Head of caudate nucleus (tissue), 42 donors: ENCODE results near the gene CCDC157.
"Not testable (repeated sequence)": the region's sequence is repeated elsewhere in the genome, so short reads cannot be mapped to it uniquely, and the experiment has no call there.

Experiments
- DNase-seq, 42 donors: peaks; one replicate each; pipeline versions ENCODE4 v3.0.0 to v3.0.0-alpha.2; 2020 to 2021; ENCODE audit warnings: mixed read lengths in 7 of 42
- intact Hi-C: fragments of 100-400 bp; cut with DNase I; formaldehyde crosslinking; loops from one replicate; pipeline ENCODE4 v1.15.0; 2022

CCDC157 gene

DNA sequence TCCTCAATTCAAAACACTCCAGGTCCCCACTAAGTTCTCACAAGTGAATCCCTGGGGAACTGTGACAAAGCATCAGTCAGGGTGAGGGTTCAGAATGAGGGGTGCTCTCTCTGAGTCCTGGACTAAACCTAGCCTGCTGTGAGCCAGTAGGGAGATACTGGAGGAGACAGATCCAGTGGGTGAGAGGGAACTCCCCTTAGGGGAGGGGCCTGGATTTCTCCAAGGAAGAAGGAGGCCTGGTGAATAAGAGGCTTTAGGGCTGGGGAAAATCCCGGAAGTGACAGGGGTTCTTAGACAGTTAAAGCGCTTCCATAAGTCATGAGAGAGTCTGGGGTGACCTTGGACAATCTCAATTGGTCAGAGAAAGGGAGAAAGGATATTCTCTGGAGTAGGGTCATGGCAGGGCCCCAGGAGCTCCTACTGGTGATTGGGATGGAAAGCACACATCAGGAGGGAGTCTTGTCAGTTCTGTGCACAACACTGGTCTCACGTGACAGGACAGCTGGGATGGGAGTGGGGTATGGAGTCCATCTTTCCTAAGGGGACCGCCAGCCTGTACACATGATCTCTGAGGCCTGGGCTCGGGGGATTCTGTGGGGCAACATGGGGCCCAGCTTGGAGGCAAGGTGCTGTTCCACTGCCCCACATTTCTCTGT lies 31.6 kb upstream of the CCDC157 start:
- peak in 9 of 42 donors; percentile 31 to 65 (median 49) for DNase-seq
- intact Hi-C loops = no loop called here

DNA sequence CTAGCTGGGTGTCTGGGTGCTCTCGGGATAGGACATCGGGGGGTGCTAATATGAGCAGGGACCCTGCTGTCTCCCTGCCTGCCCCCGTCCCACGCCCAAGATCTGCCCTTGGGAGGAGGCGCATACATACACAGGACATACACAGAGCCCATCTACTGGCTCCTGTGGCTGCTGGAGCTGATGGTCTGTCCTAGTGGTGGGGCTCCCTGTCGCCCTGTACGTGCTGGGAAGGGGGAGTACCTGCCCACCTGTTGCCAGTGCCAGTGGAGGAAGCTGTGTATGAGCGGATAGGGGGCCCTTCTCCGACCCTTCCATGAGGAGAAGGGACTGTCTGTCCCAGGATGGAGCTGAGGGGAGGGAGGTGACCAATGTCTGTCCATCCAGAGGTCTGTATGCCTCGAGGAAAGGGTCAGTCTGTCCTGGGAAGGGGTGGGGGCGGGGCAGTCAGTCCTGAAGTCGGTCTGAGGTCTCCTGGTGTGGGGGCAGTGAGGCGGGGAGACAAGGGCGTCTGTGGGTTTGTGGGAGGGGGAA lies 31.0 kb upstream of the CCDC157 start:
- DNase-seq = no peak
- intact Hi-C loops = no loop called here

DNA sequence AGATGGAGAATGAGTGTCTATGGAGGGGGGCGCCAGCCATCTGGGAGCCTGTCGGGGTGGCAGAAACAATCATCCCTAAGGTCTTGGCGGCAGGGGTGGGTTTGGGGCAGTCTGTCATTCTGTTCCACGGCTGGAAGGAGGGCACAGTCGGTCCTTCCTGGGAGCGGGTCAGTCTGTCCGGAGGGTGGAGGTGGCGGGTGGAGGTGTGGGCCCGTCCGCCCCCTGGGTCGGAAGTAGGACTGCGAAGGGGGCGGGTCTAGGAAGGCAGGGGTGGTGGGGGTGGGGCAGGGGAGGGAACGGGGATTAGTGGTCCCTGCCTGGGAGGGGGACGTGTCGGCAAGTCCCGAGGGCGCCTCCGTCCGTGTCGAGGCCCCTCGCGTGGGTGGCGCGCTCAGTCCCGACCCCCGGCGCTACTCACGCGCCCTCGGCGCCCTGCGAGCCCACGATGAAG lies 30.5 kb upstream of the CCDC157 start:
- intact Hi-C loops = no loop called here
- peak in 2 of 42 donors; percentile 22 to 24 for DNase-seq

DNA sequence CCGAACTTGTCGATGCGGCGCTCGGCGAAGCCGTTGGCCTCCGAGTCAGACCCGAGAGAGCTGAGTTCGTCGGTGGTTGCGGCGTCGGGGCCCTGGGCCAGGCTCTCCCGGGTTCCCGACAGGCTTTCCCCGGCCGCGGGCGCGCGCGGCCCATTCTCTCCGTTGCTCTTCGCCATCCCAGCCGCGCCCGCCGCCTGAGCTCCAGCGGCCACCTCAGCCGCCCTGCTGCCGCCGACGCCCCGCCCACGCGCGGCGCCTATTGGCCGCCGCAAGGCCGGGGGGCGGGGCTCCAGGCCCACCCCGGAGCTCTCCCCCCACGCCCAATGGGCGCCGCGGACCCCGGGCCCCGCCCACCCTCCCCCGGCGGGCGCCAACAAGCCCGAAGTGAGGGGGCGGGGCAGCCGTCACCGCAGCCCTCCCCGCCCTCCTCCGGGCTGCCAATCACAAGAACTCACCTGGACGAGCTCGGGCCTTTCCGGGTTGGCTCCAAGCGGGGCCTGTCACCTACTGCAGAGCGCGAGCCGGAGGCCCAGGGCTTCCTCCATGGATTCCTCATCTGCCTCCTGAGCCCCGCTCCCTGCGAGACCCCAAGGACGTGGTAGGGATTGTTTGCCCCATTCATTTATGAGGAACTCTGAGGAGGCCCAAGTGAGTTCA lies 30.0 kb upstream of the CCDC157 start, which contains the start of gene TBC1D10A:
Gene TBC1D10A, minus strand, starts transcription at position 236 of the 657 bp plus-strand sequence. Its CDS starts 60 bp downstream, at position 176.
- intact Hi-C loops = no loop called here
- DNase-seq = peak; percentile 59 to 93 (median 84)

DNA sequence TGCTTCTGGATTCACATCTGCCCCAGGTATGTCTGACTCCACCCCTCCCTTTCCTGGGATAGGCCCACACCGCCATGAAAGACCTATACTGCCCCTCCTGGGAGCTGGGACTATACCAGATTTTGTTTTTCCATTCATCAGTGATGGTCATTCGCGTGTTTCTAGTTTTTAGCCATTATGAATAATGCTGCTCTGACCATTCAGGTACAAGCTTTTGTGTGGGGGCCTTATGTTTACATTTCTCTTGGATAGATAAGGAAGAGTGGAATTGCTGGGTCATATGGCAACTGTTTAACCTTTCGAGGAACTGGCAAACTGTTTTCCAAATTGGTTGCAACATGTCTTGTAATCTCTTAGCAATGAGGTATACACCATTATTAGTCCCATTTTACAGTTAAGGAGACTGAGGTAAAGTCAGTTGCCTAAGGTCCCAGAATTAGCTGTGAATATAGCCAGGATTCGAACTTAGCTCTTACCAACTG lies 28.9 kb upstream of the CCDC157 start:
- intact Hi-C loops = no loop called here
- no peak for DNase-seq

DNA sequence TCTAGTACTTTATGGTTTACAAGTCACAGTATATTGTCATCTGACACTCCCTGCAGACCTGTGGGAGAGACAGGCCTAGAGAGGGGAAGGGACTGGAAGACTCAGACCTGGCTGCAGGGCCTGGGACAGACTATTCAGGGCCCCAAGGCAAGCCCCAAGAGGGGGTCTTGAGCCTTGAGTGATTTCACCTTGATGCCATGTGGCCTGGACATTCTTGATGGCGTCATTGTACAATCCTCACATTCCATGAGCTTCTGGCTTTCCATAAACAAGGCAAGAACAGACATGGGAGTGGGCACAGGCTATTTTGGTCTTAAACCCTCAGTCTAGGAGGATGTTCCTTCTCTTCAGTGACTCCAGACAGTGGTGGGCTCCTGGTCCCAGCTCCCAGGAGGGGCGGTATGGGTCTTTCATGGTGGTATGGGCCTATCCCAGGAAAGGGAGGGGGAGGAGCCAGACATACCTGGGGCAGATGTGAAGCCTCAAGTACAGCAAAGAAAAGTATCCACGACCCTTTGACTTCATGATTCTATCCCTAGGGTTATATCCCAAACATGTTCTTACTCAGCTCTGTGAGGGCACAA lies 28.2 kb upstream of the CCDC157 start:
- DNase-seq = no peak
- intact Hi-C loops = no loop called here

DNA sequence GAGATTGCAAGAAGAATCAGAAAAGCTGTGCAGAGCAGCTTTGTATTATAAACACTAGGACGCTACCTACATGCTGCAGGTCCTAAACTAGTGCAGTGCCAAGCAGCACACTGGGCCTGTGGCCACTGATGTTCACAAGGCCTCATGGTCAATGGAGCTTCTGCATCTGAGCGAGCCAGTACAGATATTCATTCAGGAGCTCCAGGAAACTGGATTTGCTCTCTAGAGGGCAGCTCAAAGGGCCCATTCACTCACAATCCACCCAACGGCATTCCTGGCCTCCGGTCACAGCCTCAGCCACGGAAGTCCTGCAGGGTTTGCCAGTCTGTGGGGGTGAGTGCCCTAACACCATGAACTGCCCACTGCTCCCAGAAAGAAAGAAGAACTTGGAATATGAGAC lies 24.3 kb upstream of the CCDC157 start:
- peak in 35 of 42 donors; percentile 4 to 76 (median 41) for DNase-seq
- intact Hi-C loops = no loop called here

DNA sequence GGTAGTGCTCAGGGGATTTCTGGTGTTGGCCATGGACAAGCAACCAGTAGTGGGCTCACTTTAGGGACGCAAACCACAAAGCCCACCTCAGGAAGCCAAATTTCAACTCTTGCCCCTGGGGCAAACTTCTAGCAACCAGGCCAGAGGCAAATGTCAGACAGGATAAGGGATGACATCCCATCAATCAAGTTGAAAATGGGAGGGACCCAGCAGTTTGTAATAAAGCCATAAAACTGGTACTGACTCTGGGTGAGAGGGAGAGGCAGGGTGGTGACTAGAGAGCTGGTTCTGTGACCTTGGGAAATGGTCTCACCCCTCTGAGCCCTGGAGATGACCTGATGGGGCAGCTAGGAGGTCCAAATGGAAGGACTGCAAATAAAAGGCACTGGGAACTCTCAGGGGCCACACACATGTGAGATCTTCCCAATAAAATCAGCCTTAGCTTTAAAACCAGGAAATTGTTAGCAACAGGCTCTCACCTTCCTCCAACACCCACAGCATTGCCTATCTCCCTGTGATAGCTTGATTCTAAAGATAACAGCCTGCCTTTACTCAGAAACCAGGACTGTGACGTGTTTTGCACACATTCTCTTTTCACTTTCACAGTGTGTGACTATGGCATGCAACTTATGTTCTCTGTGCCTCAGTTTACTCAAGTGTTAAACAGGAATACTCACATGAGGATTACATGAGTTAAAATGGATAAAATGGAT lies 23.7 kb upstream of the CCDC157 start:
- peak in 3 of 42 donors; percentile 37 to 54 (median 52) for DNase-seq
- intact Hi-C loops = no loop called here

DNA sequence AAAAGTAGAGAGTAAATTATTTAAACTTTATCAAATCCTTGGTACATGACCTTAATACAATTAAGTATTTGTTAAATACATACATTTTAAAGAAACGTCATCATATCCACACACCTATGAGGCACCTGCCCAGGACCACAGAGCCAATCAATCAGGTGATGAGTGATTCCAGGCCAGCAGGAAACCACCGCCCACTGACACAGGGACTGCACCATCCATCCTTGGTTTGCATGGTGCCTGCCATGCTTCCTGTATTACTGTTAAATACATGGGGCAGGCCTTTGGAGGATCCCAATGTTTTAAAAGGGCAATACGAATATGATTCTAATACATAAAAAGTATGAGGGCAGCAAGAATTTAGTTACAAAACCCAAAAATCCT lies 23.1 kb upstream of the CCDC157 start:
- DNase-seq = no peak
- intact Hi-C loops = no loop called here

DNA sequence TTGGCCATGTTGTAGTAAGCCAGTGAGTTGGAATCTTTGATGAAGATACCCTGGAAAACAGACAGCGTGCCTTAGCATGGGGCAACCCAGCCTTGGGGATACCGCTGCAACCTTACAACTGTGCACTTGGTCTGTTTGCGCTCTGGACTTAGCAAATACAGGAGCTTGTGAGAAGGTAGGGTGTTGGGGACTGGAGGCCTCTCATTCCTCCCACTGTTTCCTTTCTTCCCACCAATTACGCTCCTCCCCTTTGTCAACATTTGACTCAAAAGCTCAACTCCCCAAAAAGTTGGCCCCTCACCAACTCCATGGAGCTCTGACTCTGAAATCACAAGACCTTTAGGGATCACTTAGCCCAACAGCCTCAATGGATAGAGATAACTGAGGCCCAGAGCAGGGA lies 22.2 kb upstream of the CCDC157 start:
- DNase-seq = no peak
- intact Hi-C loops = no loop called here

DNA sequence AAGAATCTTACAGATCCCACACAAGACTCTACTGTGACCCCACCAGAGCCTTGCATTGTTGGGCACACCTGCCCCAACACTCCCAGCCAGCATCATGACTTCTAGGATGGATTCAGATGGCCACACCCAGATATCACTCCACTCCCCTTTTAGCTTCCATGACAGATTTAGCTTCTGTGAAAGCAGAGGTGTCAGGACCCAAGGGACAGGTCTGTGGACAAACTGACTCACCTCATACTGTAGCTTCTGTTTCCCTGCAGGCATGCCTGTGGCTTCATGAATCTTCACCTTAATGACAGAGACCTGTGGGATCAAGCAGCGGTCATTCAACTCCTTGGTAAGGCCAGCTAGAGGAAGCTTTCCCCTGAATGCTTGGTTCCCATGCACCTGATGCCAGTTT lies 21.6 kb upstream of the CCDC157 start:
- intact Hi-C loops = no loop called here
- no peak for DNase-seq

DNA sequence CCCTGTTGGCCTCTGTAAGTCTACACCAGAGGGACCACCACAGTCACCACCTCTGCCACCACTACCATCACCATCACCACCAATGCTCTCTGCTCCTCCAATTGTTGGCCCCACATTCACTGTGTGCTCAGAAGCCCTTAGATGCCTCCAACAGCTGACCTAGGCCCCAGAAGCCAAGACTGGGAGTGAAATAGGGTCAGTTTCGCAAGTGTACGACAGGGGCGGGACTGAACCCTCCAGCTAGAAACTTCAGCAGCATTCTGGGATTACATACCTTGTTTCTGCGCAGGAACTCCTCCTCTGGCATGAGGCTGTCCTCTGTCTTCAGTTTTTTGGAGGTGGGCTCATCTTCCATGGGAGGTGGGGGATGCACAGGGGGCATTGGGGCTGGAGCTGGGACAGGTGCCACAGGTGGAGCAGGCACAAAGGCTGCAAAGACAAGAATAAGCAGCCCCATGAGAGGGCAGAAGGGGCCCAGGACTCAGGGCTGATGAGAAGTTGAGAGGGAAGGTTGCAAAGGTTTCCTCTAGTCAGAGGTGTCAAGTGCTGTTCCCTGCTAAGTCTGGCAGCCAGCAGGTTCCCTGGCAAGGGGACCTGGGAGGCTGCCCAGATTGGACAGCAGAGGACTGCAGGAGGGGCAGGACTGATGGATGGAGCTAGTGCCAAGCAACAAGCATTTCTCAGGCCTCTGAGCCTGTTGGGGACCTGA lies 19.9 kb upstream of the CCDC157 start:
- DNase-seq = peak in 23 of 42 donors; percentile 11 to 77 (median 40)
- intact Hi-C loops = no loop called here

DNA sequence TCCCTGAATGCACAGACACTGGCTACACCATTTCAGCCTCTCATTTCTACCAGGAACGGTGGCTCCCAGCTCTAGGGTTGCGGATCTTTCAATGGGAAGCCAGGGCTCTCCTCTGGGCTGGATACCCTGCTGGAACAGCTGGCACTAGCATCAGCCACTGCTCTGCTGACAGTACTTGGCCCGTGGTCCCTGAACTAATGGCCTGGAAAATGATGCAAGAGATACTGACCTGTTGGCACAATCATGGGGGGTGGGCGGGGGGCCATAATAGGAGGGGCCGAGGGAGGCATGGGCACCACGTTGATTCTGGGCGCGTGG lies 19.4 kb upstream of the CCDC157 start:
- intact Hi-C loops = no loop called here
- no peak for DNase-seq

DNA sequence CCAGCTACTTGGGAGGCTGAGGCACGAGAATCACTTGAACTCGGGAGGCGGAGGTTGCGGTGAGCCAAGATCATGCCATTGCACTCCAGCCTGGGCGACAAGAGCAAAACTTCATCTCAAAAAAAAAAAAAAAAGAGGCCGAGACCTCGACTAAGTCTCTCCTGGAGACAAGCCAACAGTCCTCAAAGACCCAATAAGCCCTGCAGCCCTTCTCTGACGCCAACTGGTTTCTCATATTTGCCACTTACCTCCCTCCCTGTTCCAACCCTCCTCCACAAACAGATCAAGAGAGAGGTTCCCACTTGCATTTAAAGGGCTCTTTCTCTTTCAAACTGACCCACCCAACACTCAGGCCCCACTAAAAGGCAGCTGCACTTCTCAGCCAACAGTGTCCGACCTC lies 18.5 kb upstream of the CCDC157 start:
- intact Hi-C loops, DNase-seq: not testable (repeated sequence)

DNA sequence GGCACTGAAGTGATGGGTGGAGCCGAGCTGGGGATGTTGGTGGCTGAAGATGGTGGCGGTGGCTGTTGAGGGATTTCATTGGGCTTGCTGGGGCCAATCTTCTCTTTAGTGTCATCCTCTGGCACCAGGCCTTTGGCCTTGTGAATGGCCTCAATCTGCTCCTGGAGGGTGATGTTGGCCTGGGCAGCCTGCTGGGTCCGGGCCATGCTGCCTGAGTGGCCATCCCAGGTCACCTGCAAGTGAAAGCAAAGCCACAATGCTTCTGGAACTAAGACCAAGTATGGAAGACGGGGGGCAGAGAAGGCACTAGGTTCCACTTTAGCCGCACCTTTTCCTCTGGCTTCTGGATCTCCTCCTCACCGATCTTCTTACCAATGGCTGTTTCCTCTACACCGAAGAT lies 18.0 kb upstream of the CCDC157 start:
- no peak for DNase-seq
- intact Hi-C loops = no loop called here

DNA sequence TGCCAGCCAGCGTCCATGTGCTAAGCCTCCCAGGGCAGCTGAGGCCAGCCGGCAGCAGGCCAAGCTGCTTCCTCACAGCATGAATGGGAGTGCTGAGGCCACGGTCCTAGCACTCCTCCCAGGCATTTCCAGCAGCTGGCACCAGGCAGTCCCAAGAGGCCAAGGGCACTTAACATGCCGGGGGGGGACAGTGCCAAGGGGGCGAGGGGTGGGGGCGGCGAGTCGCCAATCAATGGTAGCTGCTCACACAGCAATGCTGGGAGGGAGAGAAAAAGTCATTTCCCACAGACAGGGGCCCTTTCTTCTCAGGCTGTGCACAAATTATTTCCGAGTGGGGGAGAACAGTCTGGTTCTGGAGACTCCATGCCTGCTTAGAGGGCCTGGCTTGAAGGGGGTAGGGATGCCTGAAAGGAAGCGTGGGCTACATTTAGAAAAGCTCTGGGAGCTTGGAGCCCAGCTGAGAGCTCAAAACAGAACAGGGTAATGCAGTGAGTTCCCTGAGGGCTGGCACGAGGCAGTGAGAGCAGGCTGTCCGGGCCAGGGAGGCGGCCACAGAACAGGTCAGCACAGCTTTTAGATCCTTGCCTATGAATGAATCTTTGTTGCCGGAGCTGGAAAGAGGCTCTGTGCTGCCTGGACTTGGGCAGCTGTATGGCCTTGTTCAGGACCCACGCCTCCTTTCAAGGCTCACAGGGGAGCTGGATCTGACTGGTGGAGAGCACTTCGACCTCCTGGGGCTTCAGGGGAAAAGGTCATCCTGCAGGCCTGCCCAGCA lies 15.7 kb upstream of the CCDC157 start:
- intact Hi-C loops = loop anchor here (5.0 kb wide), 1 partner anchor 49 kb away; no protein-coding TSS in a partner anchor
- peak; percentile 53 to 90 (median 79) for DNase-seq

DNA sequence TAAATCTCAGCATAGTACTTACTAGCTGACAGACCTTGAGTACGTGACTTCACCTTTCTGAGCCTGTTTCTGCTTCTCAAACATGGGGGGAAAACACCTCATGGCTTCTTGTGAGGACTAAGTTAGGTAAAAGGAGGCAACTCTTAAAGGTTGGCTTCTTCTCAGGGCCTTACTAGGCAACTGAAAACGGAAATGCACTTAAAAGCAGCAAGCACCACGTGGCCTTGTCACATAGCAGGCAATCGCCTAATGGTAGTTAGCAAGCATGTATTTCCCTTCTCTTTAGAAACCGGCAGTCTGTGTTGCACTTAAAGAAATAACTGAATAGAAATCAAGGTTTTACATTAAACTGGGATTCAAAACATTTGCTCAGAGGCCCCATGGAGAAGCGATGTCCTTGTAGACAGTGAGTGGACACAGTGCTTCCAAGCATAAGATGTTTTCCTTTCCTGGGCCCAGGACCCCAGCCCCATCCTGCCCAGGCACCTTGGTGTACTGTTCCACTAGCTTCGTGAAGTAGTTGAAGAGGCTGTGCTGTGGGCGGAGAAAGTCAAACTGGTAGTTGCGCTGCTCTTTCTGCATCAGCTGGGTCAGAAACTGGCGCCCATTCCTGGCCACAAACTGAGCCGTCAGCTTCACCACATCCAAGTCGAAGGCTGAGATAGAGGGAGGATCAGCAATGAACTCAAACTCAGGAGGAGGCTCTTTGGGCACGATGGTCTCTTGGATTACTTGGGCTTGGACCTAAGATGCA lies 12.2 kb upstream of the CCDC157 start:
- intact Hi-C loops = loop anchor here (5.0 kb wide), 1 partner anchor 52 kb away; no protein-coding TSS in a partner anchor
- no peak for DNase-seq
